Stimulated activated CD4-positive, alpha-beta T cell treated with anti-CD3 and anti-CD28 coated beads, Interleukin-12 subunit alpha, Interleukin-12 subunit beta, amount 100 ng/mL, for 24 hours (primary cell): ENCODE data around the gene CALML6.
A peak's percentile ranks its signal among the peaks of the same experiment; 100 is the strongest.

Experiments used
- DNase-seq, 2 experiments: peaks; one replicate each; pipeline ENCODE4 v3.0.0-alpha.2; 2020; ENCODE audit warnings: low read depth in 2 of 2

The CALML6 gene

DNA sequence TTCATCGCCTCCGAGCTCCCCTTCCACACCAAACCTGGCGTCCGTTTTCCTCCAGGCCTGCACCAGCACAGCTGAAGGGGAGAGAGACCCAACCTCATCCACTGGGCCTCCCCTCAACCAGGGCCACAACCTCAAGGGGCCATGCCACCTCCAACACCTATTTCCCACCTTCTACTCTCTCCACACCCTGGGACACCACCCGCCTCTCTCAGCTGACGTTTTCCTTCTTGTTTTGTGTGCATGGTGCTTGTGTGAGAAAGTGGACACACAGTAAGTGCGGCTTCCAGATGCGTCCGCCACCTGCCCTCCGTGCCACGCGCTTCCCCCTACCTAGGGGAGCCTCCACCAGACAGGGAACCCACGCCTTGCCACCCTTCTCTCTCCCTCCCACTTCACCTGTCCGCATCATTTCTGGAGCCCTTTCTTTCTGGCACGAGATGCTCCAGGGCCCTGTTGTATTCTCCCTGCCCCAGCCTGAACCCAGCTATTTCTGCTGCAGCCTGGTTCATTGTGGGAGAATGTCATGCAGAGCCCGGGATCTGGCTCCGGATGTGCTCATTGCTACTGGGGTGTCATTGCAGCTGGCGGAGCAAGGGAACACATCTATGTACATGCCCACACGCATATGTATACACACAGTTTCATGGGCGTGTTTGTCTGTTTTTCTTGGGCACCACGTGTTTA lies 22.8 kb upstream of the CALML6 start:
- DNase-seq: no peak

DNA sequence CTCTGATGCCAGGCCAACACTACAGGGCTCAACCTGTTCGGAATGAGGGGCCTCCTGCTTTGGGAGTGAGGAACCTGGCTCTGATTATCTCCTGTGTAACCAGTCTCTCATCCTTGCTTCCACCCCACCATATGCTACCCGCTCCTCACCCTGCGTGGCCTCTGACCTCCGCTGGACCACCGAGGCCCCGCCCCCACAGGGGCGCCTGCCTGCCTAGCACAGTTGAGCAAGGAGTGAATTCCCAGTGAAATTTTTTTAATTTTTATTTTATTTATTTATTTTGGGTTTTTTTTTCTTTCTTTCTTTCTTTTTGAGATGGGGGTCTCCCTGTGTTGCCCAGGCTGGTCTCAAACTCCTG lies 22.3 kb upstream of the CALML6 start:
- no peak for DNase-seq

GRCh38 chr1:1893291-1893985 lies 21.6 kb upstream of the CALML6 start:
- no peak for DNase-seq

GRCh38 chr1:1893997-1894353 lies 21.1 kb upstream of the CALML6 start:
- no peak for DNase-seq

- DNase-seq: no peak
Observed at GRCh38 chr1:1894354-1895059, 20.6 kb upstream of the CALML6 start.

GRCh38 chr1:1895060-1895418 lies 20.0 kb upstream of the CALML6 start:
- DNase-seq: no peak

GRCh38 chr1:1895456-1896336 lies 19.4 kb upstream of the CALML6 start:
- no peak for DNase-seq

GRCh38 chr1:1898246-1898933 lies 16.7 kb upstream of the CALML6 start:
- DNase-seq: no peak

- no peak for DNase-seq
Observed at GRCh38 chr1:1899266-1899966, 15.6 kb upstream of the CALML6 start.

DNA sequence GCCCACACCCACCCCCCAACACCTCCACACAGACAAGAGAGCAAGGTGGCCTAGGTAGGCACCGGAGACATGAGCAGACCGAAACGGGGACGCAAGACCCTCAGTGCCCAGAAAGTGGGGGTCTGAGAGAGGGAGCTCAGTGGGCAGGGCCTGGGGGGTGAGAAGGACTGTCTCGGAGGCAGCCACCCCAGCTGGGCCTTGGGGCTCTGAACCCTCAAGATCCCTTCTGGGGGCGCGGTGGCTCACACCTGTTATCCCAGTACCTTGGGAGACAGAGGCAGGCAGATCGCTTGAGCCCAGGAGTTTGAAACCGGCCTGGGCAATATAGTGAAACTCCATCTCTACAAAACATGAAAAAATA lies 15.1 kb upstream of the CALML6 start:
- no peak for DNase-seq

DNA sequence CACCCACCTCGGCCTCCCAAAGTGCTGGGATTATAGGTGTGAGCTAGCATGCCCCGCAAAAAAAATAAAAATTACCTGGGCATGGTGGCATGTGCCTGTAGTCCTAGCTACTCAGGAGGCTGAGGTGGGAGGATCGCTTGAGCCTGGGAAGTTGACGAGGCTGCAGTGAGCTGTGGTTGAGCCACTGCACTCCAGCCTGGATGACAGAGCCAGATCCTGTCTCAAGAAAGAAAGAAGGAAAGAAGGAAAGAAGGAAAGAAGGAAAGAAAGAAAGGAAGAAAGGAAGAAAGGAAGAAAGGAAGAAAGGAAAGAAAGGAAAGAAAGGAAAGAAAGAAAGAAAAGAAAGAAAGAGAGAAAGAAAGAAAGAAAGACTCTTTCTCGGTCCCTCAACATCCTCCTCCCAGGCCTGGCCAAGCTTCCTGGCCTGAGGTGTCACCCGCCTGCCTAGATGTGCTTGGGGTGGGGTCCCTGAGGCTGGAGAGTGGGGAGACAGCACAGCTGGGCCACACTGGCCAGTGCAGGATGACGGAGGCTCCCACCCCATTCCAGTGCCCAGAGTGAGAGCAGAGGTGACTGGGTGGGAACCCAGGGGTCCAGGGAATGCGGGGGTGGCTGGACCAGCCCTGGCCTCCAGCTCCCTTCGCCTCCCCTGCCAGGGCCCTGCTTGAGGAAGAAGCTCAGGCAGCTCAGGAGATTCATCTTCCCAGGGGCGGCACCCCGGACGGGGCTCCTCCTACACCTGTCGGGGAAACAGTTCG lies 14.0 kb upstream of the CALML6 start:
- DNase-seq: no peak

DNA sequence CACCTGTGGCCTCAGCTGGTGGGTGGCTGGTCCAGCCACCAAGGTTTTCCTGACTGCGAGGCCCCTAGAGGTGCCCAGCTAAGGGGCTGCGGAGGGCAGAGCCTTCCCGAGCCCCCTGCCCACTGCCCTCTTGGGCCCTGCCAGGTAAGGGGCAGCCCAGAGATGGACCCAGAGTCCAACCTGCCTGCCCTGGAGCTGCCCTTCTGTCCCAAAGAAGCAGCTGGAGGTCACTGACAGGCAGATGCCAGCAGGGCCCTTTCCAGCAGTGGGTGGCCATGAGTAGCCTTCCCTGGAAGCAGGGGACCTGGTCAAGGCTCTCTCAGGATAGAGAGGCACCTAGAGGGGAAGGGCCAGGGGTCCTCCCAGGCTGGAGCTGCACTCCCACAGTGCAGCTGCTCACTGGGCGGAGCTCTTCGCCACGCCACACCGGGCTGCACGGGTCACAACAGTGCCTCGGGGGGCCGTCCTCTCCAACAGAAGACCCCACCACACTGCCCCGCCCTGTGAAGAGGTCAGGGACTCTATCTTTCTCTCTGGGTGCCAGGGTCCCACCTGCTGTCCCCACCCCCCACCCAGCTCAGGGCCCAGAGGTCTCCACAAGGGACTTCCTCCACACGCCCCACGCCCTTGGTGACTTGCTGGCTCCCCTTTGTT lies 13.3 kb upstream of the CALML6 start:
- DNase-seq: no peak

DNA sequence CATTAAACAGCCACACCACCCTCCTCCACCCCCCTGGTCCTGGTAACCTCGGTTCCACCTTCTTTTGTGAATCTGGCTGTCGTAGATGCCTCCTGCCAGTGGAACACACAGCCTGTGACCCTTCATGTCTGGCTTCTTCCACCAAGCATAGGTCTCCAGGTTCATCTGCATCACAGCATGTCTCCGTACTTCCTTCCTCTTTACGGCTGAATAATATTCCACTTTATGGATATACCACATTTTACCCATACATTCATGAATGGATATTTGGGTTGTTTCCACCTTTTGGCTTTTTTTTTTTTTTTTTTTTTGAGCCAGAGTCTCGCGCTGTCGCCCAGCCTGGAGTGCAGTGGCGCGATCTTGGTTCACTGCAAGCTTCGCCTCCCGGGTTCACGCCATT lies 11.8 kb upstream of the CALML6 start:
- no peak for DNase-seq

- peak; percentile 45 to 64 for DNase-seq
Observed at GRCh38 chr1:1906185-1907097, 8.6 kb upstream of the CALML6 start.

DNA sequence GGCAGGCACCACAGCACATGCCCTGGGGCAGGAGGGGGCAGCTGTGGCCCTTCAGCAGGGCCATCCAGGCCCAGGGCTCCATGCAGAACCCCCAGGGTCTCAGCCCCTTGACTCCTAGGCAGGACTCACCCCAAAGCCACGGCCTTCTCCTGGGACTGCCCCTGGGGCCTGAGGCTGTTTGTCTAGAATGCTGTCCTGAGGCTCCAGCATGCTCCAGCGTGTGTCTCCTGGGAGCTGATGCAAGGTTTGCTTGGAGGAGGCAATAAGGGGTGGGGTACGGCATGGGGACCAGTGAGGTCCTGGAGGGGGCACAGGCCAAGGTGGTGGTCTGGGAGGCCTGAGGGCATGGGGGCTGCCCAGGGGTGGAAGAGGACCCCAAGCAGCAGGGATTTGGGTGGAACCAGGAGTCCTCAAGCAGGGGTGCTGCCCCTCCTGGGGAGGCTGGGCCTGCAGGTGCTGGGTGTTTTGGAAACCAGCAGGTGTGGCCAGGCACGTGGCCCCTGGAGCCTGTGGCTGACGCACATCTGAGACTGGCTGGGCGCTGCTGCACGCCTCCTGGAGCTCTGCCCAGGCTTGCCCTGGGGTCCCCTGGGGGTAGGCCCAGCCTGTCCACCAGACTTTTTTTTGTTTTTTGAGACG lies 7.8 kb upstream of the CALML6 start:
- no peak for DNase-seq

GRCh38 chr1:1908506-1908791 lies 6.6 kb upstream of the CALML6 start:
- DNase-seq: no peak

- no peak for DNase-seq
Observed at GRCh38 chr1:1910033-1910465, 5.0 kb upstream of the CALML6 start.

DNA sequence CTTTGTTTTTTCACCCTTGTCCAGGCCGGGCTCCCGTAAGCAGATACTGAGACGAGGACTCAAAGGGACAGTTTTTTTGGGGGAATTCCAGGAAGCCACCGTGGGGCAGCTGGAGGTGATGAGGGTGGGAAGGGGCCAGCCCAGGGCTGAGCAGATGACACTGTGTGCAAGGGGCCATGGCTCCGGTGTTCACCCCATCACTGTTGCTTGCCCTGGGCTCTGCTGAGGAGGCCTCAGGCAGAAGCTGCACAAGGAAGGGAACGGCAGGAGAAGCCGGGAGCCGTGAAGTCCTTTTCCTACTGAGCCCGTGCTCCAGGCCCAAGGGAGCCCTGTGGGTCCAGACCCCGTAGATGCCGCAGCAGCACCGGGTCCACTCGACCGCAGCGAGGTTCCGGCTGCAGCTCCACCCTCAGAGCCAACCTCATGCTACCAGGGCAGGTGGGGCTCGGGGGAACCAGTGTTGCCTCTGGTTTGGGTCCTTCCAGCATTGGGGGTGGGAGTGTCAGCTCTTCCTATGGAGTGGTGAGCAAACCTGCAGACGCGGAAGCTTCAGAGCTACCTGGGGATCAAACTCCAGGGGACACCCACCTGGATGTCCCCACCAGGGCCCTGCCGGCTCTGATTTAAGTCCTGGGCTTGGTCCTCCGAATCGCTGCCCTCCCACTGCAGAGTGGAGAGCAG lies 4.3 kb upstream of the CALML6 start:
- no peak for DNase-seq
